22Rv1 (cell line): ENCODE measurements around the gene TST.

Source experiments
- H3K27ac ChIP-seq: fragments of 450-650 bp; 2 replicates; pipeline ENCODE4 v1.5.1; 2017
- CTCF ChIP-seq: fragments of 450-650 bp; IDR thresholded peaks from 2 replicates; pipeline ENCODE4 v1.5.1; 2017; ENCODE audit warnings: mild to moderate bottlenecking
- ZFX ChIP-seq: fragments of 450-650 bp; IDR thresholded peaks from 2 replicates; pipeline ENCODE4 v1.6.1; 2017; ENCODE audit warnings: antibody characterized with exemption, borderline replicate concordance

The TST gene

DNA sequence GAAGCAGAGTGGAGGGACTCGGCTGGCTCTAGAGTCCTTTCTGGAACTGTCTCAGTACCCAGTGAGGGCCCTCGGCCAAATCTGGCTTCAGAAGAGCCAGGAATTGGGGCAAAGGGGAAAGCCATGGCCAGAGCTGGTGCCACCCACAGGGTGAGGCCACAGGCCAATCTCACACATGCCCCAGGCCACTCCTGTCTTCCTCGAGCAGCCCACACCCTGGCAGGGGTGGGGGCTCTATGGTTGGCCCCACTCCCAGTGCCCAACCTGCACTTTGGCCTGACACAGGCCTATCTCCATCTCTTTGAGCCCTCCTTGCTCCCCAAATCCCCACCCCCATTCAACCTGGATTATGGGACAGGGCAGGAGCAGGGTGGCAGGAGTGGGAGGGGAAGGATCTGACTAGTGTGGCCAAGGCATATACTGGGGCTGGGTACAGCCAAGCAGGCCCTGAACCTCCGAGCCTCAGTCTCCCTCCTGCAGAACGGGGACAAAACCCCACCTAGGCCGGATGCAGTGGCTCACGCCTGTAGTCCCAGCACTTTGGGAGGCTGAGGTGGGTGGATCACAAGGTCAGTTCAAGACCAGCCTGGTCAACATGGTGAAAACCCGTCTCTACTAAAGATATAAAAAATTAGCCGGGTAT, 6.9 kb downstream of the TST start:
- H3K27ac ChIP-seq: no peak overlapping the region
- TF ChIP-seq CTCF (no peak), ZFX (no peak)

- TF ChIP-seq CTCF (no peak), ZFX (no peak)
Observed at GRCh38 chr22:37011472-37011871, 7.8 kb downstream of the TST start.

GRCh38 chr22:37010976-37011375, 8.3 kb downstream of the TST start:
- no peak overlapping the region for H3K27ac ChIP-seq
- no peak for TF ChIP-seq ZFX
- no peak for TF ChIP-seq CTCF

More at GRCh38 chr22:37011472-37011871, 7.8 kb downstream of the TST start:
- H3K27ac ChIP-seq: no peak overlapping the region

DNA sequence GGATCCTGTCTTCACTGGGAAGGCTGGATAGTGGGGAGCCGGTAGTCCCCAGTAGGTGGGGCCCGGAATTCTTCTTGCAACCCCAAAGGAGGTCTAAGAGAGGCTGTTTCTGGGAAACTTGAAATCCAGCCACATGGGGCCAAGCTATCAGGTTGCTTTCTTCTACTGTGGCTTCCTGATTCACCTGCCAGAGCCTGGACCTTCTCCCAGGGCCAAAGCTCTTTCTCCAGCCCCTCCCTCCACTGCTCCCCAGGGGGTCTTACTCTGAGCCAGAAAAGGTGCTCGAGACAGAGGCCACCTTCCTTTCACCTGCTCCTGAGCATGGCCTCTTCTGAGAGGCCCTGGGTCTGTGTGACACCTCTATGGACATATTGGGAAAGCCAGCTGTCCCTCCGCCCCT, 9.1 kb downstream of the TST start:
- no peak for TF ChIP-seq CTCF
- no peak for TF ChIP-seq ZFX
- H3K27ac ChIP-seq: no peak overlapping the region

DNA sequence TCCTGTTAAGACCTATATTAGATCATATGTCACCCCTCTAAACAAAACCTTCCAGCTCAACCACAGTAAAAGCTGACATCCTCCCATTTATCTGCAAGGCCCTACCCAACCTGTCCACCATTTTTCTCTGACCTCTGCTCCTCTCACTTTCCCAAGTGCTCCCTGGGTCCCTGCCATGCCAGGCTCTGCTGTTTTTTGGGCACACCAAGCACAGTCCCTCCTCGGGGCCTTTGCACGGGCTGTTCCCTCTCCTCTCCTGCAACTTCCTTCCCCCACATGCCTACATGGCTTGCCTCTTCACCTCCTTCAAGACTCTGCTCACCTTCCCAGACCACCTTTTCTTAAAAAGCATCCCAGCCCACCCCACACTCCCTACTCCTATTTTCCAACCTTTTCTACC, 9.8 kb downstream of the TST start:
- TF ChIP-seq CTCF (no peak), ZFX (no peak)
- no peak overlapping the region for H3K27ac ChIP-seq

DNA sequence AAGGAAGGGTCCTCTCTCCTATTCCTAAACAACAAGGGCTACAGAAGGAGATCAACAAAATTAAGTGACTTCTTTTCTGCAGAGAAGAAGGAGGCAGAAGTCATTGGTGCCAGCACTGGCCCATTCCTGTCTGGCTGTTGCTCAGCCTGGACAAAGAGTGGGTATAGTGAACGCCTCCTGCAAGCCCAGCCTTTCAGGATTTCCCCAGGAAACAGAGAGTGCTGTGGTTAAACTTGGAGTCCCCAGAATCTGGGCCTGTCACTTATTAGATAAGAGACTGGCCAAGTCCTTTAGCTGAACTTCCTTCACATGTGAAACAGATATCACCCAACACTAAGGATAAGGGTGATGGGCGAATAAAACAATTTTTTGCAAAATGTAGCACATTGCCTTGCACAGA, 10.9 kb downstream of the TST start:
- H3K27ac ChIP-seq: no peak overlapping the region
- TF ChIP-seq ZFX: no peak
- no peak for TF ChIP-seq CTCF

DNA sequence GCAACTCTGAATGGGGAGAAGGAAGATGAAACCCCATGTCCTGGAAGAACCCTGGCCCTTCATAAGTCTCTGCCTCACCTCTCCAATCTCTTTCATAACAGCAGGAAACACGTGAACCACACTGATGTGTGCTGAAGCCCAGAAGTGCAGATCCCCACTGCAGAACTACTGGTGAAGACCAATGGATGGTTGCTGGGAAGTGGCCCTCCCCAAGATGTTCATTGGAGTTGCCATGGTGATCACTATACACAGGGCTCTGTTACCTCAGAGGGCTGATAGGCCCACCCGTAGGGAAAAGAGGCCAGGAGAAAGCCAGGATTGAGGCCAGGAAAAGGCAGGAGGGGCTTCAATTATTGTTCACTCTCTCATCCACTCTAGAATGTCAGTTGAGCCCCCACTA, 11.6 kb downstream of the TST start:
- TF ChIP-seq ZFX (no peak), CTCF (no peak)
- no peak overlapping the region for H3K27ac ChIP-seq
